GM19372 (cell line): Measurements from ENCODE around the gene DHX34.

Experiments used
- ATAC-seq: cut with Tn5 transposase; IDR thresholded peaks from one replicate; pipeline ENCODE4 v1.9.1; 2021; ENCODE audit warnings: mild to moderate bottlenecking, low read depth, moderate library complexity; ENCODE audit not compliant: unreplicated experiment

DHX34 gene

GRCh38 chr19:47415953-47416642 lies 67.0 kb downstream of the DHX34 start:
- ATAC-seq = no peak

- no peak for ATAC-seq
Observed at GRCh38 chr19:47416643-47416985, 67.5 kb downstream of the DHX34 start.

DNA sequence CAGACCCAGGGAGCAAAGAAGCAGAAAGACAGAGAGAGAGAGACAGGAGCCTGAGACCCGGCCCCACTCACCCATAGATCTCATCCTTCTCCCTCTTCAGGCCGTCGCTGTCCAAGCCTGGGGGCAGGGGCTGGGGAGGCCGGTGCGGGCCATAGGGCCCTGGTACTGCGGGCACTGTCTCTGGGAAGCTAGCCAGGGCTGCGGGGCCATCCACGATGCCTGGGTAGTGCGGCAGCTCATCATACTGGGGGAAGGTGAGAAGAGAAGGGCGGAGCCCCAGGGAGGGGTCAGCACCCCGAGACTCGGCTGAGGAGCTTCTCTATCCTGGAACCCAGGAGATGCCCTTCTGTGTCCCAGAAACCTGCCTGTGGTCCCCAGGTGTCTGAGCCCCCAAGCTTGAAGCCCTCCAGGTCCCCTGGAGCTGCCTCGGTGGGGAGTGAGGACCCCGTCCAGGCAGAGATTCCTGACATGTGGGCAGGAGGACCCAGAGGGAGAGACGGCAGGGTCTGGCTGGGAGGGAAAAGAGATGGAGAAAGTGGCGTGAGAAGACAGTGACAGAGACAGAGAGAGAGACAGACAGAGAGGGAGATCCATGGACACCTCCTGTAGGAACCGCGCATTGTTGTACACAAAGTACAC lies 68.1 kb downstream of the DHX34 start:
- no peak for ATAC-seq

DNA sequence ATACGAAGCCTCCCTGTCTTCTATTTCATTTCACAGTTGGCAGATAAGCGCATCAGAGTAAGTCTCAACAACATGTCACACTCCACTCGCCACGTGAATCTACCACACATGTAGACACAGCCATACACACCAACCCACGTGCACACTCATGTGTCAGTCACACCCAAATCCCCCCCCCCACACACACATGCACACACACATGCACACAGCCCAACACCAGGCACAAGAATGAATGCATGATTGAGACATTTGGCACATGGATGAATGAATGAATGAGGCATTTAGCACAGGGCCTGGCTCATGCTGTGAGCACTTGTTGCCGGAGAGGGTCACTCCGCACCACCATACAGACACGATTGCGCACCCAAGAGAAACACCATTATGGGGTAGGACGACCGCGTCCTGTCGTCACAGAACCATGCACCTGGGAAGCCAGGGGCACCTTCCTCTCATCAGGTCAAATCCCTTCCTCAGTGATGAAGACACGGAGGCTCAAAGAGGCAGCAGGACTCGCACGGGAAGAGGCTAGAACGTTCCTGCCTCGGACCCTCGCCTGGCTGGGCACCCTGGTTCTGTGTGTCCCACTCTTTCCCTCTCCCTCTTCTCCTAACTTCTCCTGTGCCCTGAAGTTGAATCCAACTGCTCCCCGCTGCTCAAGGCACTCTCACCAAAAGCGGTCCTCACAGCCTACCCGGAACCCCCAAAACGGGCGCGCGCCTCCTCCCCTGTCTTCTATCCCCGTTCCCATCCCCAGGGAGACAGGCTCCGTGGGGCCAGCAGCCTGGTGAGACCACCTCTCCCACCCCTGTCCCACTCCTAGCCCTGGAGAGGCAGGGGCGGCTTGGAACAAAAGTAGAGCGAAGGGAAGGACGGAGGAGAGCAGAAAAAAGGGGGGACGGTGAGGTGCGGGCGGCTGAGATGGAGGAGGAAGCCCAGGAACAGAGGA lies 68.9 kb downstream of the DHX34 start:
- no peak for ATAC-seq

- ATAC-seq = no peak
Observed at GRCh38 chr19:47418692-47419029, 69.5 kb downstream of the DHX34 start.

DNA sequence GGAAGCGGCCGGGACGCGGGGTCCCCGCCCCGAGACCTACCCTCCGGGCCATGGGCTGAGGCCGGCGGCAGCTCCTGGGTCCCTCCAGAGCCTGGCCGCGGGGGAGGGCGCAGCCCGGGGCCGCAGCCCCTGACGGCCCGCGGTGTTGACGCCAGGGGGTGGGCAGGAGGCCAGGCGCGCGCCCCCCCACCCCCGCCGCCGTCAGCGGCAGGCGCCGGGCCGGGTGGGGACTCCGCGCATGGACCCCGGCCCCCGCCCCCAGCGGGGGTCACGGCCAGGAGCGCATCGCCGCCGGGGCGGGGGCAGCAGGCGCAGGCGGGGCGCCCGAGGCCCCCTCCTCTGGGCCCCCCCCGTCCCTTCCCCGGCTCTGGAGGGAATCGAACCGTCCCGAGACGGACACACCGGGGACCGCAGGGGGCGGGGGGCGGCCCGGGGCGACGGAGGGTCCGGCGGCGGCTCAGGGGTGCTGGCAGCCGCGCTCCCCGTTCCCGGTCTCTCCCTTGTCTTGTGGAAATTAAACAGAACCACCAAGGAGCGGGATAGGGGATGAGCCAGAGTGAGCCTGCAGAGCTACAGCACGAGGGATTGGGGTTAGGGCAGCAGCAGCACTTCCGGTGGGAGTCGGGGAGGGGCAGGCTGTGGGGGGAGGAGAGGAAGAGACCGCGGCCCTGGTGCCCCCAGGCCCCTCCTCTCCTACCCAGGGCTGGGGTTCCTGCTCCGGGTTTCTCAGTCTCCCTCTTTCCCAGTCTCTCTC lies 70.1 kb downstream of the DHX34 start, which contains the start of gene MEIS3:
TSS of gene MEIS3 (minus strand) at position 498 of the 754 bp plus-strand sequence. CDS start at position 52, 446 bp downstream.
- ATAC-seq = no peak

DNA sequence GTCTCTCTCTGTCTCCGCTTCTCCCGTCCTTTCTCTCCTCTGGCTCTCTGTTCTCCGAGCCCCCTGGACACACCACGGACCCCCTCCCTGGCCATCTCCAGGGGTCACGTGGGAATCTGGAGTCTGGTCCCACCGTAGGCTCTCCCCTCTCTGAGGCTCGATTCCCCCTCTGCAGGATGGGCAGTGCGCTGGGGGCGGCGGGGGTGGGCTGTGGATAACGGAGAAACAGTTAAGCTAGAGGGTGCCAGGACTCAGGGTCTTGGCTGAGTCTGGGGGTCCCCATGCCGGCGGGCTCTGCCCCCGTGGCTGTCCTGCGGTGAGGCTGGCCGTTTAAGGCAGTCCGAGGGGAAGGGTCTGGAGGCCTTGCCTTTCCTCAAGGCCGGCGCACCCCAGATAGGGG lies 70.7 kb downstream of the DHX34 start:
- no peak for ATAC-seq

DNA sequence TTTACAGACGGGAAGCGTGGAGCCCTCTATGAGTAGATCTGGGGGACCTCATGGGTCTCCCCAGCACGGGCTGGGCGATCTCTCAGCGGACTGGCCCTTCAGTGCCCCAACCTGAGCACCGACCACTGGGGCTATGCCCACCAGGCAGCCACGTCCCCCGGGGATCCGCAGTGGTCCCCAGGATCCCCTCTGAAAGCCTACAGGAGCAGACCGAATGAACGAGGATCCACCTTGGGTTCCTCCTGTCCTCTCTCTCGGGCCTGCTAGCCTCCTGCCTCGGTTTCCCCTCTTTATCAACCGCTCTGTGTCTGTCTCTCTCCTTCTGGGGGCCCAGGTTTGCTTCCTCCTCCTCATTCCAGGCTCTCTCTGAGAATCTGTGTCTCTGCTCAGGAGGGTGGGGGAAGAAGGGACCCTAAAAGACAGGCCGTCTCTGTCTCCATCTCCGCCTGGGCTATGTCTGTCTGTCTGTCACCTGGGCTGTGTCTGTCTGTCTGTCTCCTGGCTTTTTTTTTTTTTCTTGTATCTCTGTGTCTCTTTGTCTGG lies 72.2 kb downstream of the DHX34 start:
- no peak for ATAC-seq

DNA sequence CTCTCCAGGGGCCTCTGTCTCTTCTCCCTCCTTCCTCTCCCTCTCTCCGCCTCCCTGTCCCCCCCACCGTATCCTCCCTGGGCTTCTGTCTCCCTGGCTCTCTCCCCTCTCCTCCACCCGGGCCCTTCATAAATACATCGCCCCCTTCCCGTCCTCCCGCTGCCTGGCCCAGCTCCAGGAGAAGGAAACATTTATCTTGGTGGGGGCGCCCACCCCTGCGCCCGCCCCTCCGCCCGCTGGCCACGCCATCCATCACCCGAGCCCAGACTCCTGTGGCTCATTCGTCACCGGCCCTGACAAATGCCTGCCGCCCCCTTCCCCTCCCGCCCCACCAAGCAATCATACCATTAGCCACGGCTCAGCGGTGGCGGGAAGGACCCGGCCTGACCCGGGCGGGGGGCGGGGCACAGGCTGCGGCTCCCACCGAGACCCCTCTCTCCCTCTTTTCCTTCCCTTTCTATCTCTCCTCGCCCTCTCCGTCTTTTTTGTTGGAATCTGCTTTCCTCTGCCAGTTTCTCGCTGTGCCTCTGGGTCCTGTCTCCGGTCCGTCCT lies 72.8 kb downstream of the DHX34 start:
- no peak for ATAC-seq

- no peak for ATAC-seq
Observed at GRCh38 chr19:47422417-47423163, 73.5 kb downstream of the DHX34 start.

GRCh38 chr19:47423203-47423882 lies 74.2 kb downstream of the DHX34 start:
- no peak for ATAC-seq

GRCh38 chr19:47427241-47428176 lies 78.4 kb downstream of the DHX34 start:
- no peak for ATAC-seq

GRCh38 chr19:47428177-47428894 lies 79.2 kb downstream of the DHX34 start:
- no peak for ATAC-seq

GRCh38 chr19:47429140-47429793 lies 80.2 kb downstream of the DHX34 start:
- ATAC-seq = no peak

GRCh38 chr19:47430041-47430802 lies 81.1 kb downstream of the DHX34 start:
- ATAC-seq = no peak

DNA sequence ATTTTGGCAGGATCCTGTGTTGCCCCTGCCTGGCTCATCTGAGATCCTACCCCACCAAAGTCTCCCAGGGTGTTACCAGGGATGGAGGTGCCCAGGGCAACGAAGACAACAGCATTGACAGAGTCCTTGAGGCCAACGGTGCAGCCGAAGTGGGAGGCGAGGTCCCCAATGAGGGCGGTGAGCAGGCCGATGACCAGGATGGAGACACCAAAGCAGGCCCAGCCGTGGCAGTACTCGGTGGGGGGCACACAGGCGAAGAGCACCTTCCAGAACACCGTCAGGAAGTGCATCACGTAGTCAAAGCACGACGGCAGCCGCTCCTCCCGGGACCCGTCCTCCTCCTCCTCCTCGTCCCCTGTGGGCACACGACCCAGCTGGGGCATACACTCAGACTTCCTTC lies 83.0 kb downstream of the DHX34 start:
- ATAC-seq = no peak
